ENCODE measurements around the gene TCF7.

Gene TCF7

GRCh38 chr5:134113363-134113889 is 1.1 kb upstream of the TCF7 start:
- no peak for DNase-seq (ENCODE audit: low spot score)

- DNase-seq (ENCODE audit: low spot score) = no peak
Observed at GRCh38 chr5:134114886-134115805, 665 bp downstream of the TCF7 start.

DNA sequence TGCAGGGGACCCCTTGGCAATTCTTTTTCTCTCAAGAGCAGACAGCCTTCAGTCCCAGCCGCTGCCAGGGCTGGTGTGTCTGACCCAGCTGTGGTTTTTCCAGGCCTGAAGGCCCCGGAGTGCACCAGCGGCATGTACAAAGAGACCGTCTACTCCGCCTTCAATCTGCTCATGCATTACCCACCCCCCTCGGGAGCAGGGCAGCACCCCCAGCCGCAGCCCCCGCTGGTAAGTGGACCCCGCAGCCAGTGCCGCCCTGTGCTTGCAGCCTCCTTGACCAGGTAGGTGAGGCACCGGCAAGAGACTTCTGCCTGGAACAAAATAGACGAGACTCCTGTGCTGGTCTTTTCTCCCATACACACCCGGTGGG is 1.3 kb downstream of the TCF7 start:
- no peak for DNase-seq (ENCODE audit: low spot score)

GRCh38 chr5:134116286-134116685 is 1.8 kb downstream of the TCF7 start:
- no peak for DNase-seq (ENCODE audit: low spot score)

GRCh38 chr5:134116789-134117761 is 2.6 kb downstream of the TCF7 start:
- no peak for DNase-seq (ENCODE audit: low spot score)

DNA sequence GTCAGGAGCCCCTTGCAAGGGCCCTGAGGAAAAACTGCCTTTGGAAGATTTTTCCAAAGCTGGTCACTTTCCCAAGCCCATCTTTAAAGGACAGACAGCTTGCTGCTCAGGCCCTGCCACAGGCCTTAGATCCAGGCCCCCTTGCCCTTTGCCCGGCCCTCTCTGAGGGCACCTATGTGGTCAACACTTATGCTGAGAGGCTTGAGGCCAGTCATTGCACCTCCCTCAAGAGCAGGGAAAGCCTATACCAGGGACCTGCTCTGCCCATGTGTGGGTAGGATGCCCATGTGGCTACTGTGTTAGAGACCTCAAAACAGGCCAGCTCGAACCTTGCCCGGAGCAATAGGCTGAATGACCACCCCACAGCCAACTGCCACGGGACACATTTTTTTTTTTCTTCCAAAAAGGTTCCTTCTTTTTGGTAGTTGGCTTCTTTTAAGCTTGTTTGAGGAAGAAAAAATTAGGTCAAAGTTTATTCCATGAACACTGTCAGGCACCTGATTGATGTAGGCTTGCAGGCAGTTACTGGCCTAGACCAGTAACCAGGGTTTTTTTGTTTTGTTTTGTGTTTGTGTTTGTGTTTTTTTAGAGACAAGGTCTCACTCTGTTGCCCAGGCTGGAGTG is 3.8 kb downstream of the TCF7 start:
- no peak for DNase-seq (ENCODE audit: low spot score)

DNA sequence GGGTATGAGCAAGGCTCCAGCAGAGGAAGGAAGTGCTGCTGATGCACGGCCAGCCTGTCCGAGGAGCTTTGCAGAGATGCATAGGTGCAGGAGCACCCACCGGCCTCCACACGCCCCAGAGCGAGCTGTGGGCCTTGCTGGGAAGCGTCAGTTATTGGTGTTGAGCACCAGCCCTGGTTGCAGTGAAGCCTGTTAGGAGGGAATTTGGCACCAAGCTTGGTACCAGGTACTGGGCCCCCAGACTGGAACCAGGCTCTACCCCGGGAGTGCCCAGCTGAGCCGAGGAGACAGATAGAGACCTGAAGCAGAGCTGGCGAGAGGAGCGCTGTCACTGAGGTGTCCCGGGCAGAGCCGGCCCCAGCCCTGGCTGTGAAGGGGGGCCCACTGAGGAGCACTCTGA is 5.2 kb downstream of the TCF7 start:
- DNase-seq (ENCODE audit: low spot score) = no peak

DNA sequence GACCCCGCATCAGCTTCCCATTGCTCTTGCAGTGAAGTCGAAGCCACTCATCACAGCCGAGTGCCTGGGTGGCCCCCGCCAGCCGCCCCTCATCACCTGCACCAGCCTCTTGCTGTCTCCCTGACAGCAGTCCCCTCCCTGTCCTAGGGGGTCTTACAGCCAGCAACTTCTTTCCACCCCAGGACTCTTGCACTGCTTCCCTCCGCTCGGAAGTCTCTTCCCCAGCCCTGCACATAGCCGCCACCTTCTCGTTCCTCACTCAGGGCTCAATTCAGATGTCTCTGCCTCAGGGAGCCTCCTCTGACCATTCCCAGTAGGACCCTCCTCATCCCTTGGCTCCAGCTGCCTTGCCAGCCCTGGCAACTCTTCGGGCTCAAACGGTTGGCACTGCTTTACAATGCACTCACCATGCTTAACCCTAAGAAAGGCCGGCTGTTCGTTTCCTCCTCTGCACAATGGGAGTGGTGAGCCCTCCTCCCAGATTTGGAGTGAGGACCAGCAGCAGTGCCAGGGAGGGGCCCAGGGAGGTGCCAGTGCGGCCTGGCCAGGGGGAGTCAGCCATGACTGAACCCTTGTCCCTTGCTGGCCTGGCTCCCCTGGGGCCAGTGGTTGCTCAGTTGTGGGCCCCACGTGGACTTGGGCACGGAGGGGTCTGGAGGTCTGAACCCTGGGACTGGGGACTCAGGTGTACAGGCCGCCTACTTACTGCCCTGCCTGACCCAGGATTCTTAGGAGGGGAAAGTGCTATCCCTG is 6.1 kb downstream of the TCF7 start:
- no peak for DNase-seq (ENCODE audit: low spot score)

DNA sequence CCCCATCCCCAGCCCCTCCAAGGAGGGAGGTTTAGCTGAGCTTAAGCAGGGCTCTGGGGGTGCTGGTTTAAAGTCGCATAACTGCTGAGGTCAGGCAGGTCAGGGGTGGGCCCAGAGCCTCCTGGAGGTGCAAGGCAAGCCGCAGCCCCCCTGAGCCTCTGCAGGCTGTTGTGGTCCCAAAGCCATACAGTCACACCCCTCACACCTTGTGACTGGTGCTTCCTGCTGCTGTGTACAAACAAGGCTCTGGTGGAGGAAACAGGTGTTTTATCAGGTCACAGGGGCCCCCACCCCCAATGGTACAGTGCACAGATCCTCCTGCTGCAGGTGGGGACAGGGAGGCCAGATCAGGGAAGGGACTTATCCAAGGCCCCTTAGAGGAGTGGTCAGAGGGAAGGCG is 8.0 kb downstream of the TCF7 start:
- no peak for DNase-seq (ENCODE audit: low spot score)

GRCh38 chr5:134123360-134123759 is 8.9 kb downstream of the TCF7 start:
- DNase-seq (ENCODE audit: low spot score) = no peak

GRCh38 chr5:134124289-134125038 is 10.0 kb downstream of the TCF7 start:
- DNase-seq (ENCODE audit: low spot score) = no peak

DNA sequence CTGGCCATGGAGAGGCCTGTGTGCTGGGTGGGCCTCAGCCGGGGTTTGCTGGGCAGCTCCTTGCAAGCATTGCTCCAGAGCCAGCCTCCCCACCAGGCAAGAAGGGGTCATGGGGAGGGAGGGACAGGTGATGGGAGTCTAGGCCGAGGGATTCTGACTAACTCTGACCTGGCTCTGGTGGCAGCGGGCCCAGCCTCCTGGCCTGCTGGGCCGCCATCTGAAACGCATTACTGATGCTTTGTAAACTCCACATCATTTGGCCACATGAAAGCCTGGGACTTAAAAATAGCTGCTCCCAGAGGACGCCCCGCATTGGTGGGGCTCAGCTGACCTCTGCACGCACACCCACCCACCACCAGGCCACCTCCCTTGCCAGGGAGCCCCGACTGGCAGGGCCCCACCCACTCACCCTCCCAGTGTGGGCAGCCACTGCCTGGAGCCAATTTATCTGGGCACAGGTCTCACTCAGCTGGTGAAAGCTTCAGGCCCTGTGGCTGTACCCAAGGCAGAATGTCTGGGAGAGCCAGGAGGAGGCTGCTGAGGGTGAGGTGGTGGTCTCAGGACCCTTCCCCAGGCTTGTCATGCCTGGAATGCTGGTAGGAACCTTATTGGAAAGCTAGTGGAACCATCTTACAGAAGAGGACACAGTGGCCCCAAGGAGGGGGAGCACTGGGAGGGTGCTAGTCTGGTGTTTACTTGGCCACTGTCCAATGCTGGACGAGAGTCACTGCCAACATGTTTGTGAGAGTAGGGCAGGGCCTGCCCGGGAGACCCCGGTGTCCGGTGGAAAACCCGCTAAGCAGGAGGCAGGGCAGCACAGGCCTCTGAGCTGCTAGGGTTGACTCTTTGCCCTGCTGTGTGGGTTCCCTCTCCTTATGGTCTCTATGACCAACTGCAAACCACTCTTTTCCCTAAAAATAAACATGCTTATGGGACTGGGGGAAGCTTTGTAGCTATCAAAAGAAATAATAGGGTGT is 10.8 kb downstream of the TCF7 start:
- DNase-seq (ENCODE audit: low spot score) = no peak

DNA sequence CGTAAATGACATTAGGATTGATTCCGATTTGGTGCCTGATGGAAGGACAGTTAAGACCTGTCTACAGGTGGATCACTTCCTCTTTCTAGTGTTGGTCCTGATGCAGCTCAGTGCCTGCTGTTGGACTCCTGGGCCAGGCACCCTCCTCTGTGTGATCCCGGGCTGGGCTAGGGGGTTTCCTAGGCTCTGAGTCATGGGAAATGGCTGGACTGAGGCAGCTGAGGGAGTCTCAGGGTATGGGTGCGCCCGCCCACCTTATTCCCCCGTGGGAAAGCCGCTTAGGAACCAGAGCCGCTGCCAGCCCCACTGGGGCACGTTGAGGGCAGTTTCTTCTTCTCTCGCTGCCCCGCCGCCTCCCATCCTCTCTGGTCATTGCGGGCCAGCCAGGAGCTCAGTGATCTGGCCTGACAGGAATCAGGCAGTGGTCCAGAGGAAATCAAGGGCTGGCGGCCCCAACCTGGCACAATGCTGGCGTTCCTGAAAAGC is 12.9 kb downstream of the TCF7 start:
- no peak for DNase-seq (ENCODE audit: low spot score)

DNA sequence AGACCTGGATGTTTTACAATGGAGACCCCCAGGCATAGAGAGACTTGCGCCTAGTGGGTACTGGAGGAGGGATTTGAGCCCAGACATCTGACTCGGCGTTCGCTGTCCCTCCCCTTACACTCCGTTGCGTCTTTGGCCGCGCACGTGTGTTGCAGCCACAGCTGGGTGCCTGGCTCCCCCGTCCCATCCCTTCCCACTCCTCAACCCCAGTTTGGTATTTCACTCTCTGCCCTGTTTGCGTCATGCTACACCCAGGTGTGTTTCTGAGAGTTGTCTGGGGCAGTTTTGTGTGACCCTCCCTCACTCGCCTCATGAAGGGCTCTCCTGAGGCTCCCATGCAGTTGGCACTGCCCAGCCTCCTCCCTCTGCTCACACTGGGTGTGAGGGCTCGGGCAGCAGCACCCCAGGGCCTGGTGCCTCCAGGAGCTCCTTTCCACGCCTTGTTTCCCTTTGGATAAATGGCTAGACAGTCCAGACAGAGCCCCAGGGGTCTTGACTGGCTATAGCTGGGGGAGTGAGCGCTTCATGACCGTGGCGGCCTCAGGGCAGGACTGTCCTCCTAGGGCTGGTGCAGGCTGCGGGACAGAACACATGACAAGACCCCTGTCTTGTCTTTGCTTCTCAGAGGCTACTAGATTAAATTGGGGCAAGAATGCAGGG is 13.6 kb downstream of the TCF7 start:
- no peak for DNase-seq (ENCODE audit: low spot score)

- DNase-seq (ENCODE audit: low spot score) = no peak
Observed at GRCh38 chr5:134128648-134128995, 14.1 kb downstream of the TCF7 start.

DNA sequence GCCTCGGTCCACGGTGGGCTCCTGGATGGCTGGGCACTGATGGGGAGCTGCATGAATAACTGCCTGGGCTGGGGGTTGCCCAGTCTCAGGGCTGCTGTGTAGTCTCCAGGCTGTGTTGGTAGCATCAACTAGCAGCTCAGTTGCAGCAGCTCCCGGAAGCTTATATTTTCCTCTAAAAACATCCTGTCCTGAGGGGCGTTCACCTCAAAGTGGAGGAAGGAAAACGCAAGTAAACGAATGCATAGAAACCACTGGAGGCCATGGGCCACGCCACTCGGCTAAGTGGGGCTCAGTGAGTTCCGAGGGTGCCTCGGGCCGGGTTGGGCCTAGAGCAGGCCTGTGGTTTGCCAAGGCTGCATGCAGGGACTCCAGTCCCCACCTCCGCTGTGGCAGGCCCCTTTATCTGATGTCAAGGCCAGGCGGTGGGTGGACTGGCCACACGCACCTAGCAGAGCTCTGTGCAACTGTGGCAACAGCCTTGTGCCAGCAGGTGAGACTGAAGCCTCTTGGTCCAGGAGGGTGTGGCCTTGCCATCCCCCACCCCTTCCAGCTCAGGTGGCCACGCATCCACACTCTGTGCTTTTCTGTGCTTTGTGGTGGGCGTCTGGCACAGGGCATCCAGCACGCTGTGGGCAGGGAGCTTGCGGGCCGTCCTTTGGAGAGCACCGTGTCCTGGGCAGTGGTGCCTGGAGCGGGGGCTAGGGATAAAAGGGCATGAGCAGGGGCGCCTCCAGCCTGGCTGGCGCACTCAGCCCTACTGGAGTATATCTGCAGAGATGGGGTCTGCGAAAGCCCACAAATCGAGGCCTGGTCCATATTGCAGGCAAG is 15.1 kb downstream of the TCF7 start:
- DNase-seq (ENCODE audit: low spot score) = no peak

- no peak for DNase-seq (ENCODE audit: low spot score)
Observed at GRCh38 chr5:134130239-134130945, 15.9 kb downstream of the TCF7 start.

Data from kidney capillary endothelial cell (primary cell).